PC-9 (cell line): ENCODE measurements around the gene TRPM7. TPM values are rescaled to one million over a fixed set of nuclear protein-coding genes. Genes with fewer than 3 reads are reported as not detected.

ENCODE experiments used
- BruUV-seq: library from RNA; stranded (reverse); fragments of 400-500 nt; replicated peaks from 2 replicates; lab custom pipeline; 2021; lab: Mats Ljungman, UMichigan
- CTCF ChIA-PET: fragments of 300-600 bp; sonication (Branson Sonifier 250); formaldehyde crosslinking; loops from one replicate; lab custom pipeline; 2022; ENCODE audit warnings: antibody characterized with exemption; lab: Charles Lee
- POLR2A ChIA-PET: fragments of 300-600 bp; sonication (Branson Sonifier 250); formaldehyde crosslinking; loops from one replicate; lab custom pipeline; 2022; ENCODE audit warnings: antibody characterized with exemption; ENCODE audit not compliant: unreplicated experiment; lab: Charles Lee
- DNase-seq, 2 experiments: peaks; one replicate each; pipeline versions ENCODE4 v3.0.0 to v3.0.0-alpha.2; 2015 to 2022; ENCODE audit warnings: mixed read lengths in 1 of 2
- H2AFZ ChIP-seq: fragments of 200-600 bp; sonication (generic); 2 replicates; pipeline ENCODE4 v1.8.1; 2017; ENCODE audit warnings: antibody characterized with exemption
- H3F3A ChIP-seq: fragments of 200-600 bp; sonication (generic); 2 replicates; pipeline ENCODE4 v1.8.1; 2017; ENCODE audit warnings: antibody characterized with exemption, mild to moderate bottlenecking, low read depth; ENCODE audit not compliant: insufficient read depth
- H3K27ac ChIP-seq: fragments of 200-600 bp; sonication (generic); 2 replicates; pipeline ENCODE4 v1.6.1; 2016; ENCODE audit warnings: mixed run types
- H3K27me3 ChIP-seq: fragments of 200-600 bp; sonication (generic); 2 replicates; pipeline ENCODE4 v1.6.1; 2016; ENCODE audit warnings: low read depth, mixed run types; ENCODE audit not compliant: insufficient read depth
- H3K36me3 ChIP-seq: fragments of 200-600 bp; sonication (generic); 2 replicates; pipeline ENCODE4 v1.6.1; 2016; ENCODE audit warnings: low read depth, mixed run types
- H3K4me1 ChIP-seq: fragments of 200-600 bp; sonication (generic); replicated peaks from 2 replicates; pipeline ENCODE4 v1.6.1; 2016; ENCODE audit warnings: mixed run types; ENCODE audit not compliant: insufficient read depth
- H3K4me2 ChIP-seq: fragments of 200-600 bp; sonication (generic); 2 replicates; pipeline ENCODE4 v1.6.1; 2017; ENCODE audit warnings: mixed run types
- H3K4me3 ChIP-seq: fragments of 200-600 bp; sonication (generic); 2 replicates; pipeline ENCODE4 v1.6.1; 2016; ENCODE audit warnings: mixed run types
- H3K79me2 ChIP-seq: fragments of 200-600 bp; sonication (generic); 2 replicates; pipeline ENCODE4 v1.6.1; 2017; ENCODE audit warnings: low read depth, mixed run types
- H3K9me2 ChIP-seq: fragments of 200-600 bp; sonication (generic); 2 replicates; pipeline ENCODE4 v1.8.1; 2017; ENCODE audit warnings: mild to moderate bottlenecking; ENCODE audit not compliant: insufficient read depth
- H3K9me3 ChIP-seq: fragments of 200-600 bp; sonication (generic); 2 replicates; pipeline ENCODE4 v1.8.1; 2016; ENCODE audit warnings: low read depth; ENCODE audit not compliant: insufficient read depth
- H4K20me1 ChIP-seq: fragments of 200-600 bp; sonication (generic); 2 replicates; pipeline ENCODE4 v1.8.1; 2017; ENCODE audit not compliant: insufficient read depth
- CTCF ChIP-seq: fragments of 200-600 bp; sonication (generic); conservative IDR thresholded peaks from 2 replicates; pipeline ENCODE4 v1.6.1; 2017; ENCODE audit warnings: mixed run types, antibody characterized with exemption, mild to moderate bottlenecking, moderate library complexity
- EZH2 ChIP-seq: fragments of 200-600 bp; sonication (generic); IDR thresholded peaks from 2 replicates; pipeline ENCODE4 v1.8.0; 2017; ENCODE audit warnings: antibody characterized with exemption, low read depth
- intact Hi-C: fragments of 100-400 bp; cut with micrococcal nuclease; formaldehyde crosslinking; loops from one replicate; pipeline ENCODE4 v1.10.0; 2022; ENCODE audit not compliant: unreplicated experiment
- total RNA-seq: library from RNA; stranded (reverse); gene quantifications from 2 replicates; pipeline ENCODE4 v1.2.3, GENCODE V29; 2021

TRPM7 gene
- total RNA-seq, 1 experiment from 2014 or later, result 40.3 TPM

GRCh38 chr15:50544368-50544767, 142.2 kb downstream of the TRPM7 start:
- Histone ChIP-seq H3K9me3 (no peaks in the 10 kb centered on the region), H3K27me3 (no peaks in the 10 kb centered on the region), H3F3A (no peaks in the 10 kb centered on the region), H3K36me3 (no peaks in the 10 kb centered on the region), H3K27ac (no peak overlapping the region), H3K4me1 (no peaks in the 10 kb centered on the region), H4K20me1 (no peaks in the 10 kb centered on the region), H2AFZ (no peak overlapping the region), H3K9me2 (no peaks in the 10 kb centered on the region), H3K4me2 (no peak overlapping the region), H3K79me2 (no peaks in the 10 kb centered on the region), H3K4me3 (no peak overlapping the region)
- BruUV-seq, result no TSS peak
- no peak for DNase-seq
- intact Hi-C loops, result no loop called here
- POLR2A ChIA-PET, result no interaction called here
- TF ChIP-seq CTCF, result no peak
- CTCF ChIA-PET, result no interaction called here

- Histone ChIP-seq H2AFZ (no peak overlapping the region), H3K27ac (no peak overlapping the region), H3K9me3 (no peaks in the 10 kb centered on the region), H3K4me3 (no peak overlapping the region), H3K4me1 (no peaks in the 10 kb centered on the region), H3K4me2 (no peak overlapping the region), H4K20me1 (no peaks in the 10 kb centered on the region), H3K9me2 (no peaks in the 10 kb centered on the region), H3F3A (no peaks in the 10 kb centered on the region), H3K27me3 (no peaks in the 10 kb centered on the region), H3K79me2 (no peaks in the 10 kb centered on the region), H3K36me3 (no peaks in the 10 kb centered on the region)
- intact Hi-C loops, result no loop called here
- no peak for DNase-seq
- POLR2A ChIA-PET, result no interaction called here
- no peak for TF ChIP-seq CTCF
- no TSS peak for BruUV-seq
- CTCF ChIA-PET, result no interaction called here
Measured at GRCh38 chr15:50543556-50543955, 143.0 kb downstream of the TRPM7 start.

GRCh38 chr15:50542887-50543210, 143.7 kb downstream of the TRPM7 start:
- ChIA-PET POLR2A (no interaction called here), CTCF (no interaction called here)
- BruUV-seq, result no TSS peak

More at GRCh38 chr15:50542887-50543210, 143.7 kb downstream of the TRPM7 start:
- no peaks in the 10 kb centered on the region for H3F3A ChIP-seq
- no peaks in the 10 kb centered on the region for H3K79me2 ChIP-seq
- no peaks in the 10 kb centered on the region for H3K9me3 ChIP-seq
- H3K27ac ChIP-seq, result no peak overlapping the region
- H2AFZ ChIP-seq, result no peak overlapping the region
- H3K27me3 ChIP-seq, result no peaks in the 10 kb centered on the region
- intact Hi-C loops, result no loop called here
- DNase-seq, result peak in 1 of 2 experiments; percentile 50
- no peaks in the 10 kb centered on the region for H3K36me3 ChIP-seq
- no peak overlapping the region for H3K4me2 ChIP-seq
- no peak overlapping the region for H3K4me3 ChIP-seq
- H4K20me1 ChIP-seq, result no peaks in the 10 kb centered on the region
- H3K4me1 ChIP-seq, result no peaks in the 10 kb centered on the region
- no peak for TF ChIP-seq EZH2
- no peak for TF ChIP-seq CTCF
- no peaks in the 10 kb centered on the region for H3K9me2 ChIP-seq
